GM19025 (cell line): ENCODE results near the gene SNX12.

Source experiments
- ATAC-seq: cut with Tn5 transposase; IDR thresholded peaks from one replicate; pipeline ENCODE4 v1.9.1; 2021; ENCODE audit warnings: mild to moderate bottlenecking, low read depth, moderate library complexity; ENCODE audit not compliant: unreplicated experiment

SNX12 gene

GRCh38 chrX:71068044-71068918 lies at the start of gene SNX12:
SNX12 (minus strand) TSS chrX:71068334; CDS start chrX:71068306, 28 bp downstream.
- peak; percentile 96 for ATAC-seq

DNA sequence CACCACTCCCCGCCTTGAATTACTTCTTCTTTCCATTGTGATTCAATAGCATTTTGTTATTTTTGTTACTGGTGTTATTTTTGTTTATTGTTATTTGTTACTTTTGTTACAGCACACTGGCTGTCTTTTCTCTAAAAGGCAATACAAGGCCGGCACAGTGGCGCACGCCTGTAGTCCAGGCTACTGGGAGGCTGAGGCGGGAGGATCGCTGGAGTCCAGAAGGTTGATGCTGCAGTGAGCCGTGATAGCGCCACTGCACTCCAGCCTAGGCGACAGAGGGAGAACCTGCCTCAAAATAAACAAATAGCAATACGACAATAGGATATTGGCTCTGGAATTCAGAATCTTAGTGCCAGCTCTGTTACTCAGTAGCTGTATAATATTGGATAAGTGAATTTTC lies 49.2 kb upstream of the SNX12 start:
- ATAC-seq, result no peak

- peak; percentile 27 for ATAC-seq
These were observed 43.8 kb upstream of the SNX12 start for GRCh38 chrX:71111921-71112431.

- ATAC-seq, result peak; percentile 83
These were observed 43.2 kb upstream of the SNX12 start, which contains the start of gene IL2RG for GRCh38 chrX:71111141-71111843. IL2RG (minus strand) TSS chrX:71111577; CDS start chrX:71111539, 38 bp downstream.

- no peak for ATAC-seq
These were observed 40.9 kb upstream of the SNX12 start for GRCh38 chrX:71109051-71109450.

- ATAC-seq, result no peak
These were observed 39.7 kb upstream of the SNX12 start for GRCh38 chrX:71107762-71108360.

- no peak for ATAC-seq
These were observed 39.1 kb upstream of the SNX12 start for GRCh38 chrX:71107245-71107644.

DNA sequence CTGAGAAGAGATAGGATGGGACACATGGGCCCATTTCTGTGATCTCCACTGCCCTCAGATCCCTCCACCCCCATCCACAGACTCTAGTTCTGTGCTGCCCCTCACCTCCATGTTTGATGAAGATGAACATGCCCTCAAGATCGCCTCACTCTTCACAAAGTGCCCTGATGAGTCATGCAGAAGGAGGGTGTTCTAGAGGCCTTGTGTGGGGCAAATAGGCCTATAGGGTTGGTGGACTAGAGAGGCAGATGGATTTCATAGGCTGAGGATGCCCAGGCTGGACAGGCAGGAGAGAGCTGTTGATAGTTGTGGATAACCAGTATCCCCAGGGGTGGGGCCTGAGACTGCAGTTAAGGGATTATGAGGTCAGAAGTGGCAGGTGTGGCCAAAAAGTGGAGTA lies 38.3 kb upstream of the SNX12 start, which contains the start of gene CXorf65:
TSS of gene CXorf65 (minus strand) at position 314 of the 400 bp plus-strand sequence. CDS start at position 130, 184 bp downstream.
- no peak for ATAC-seq

DNA sequence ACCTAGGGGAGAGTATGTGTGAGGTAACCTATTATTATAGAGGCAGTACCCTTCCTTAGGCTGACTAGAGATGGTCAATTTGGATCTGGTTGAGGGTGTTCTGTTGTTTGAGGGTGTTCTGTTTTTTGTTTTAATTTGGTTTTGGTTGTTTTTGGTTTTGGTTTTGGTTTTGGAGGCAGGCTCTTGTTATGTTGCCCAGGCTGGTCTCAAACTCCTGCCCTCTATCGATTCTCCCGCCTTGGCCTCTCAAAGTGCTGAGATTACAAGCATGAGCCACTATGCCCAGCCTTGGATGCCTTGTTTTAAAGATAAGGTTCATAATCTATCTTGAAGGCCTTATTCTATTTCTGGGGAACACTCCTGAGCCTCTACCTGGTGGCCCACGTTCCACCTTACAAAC lies 37.5 kb upstream of the SNX12 start:
- no peak for ATAC-seq

- peak; percentile 66 for ATAC-seq
These were observed 35.2 kb upstream of the SNX12 start for GRCh38 chrX:71103110-71103983.

GRCh38 chrX:71102292-71102691 lies 34.2 kb upstream of the SNX12 start:
- ATAC-seq, result no peak

DNA sequence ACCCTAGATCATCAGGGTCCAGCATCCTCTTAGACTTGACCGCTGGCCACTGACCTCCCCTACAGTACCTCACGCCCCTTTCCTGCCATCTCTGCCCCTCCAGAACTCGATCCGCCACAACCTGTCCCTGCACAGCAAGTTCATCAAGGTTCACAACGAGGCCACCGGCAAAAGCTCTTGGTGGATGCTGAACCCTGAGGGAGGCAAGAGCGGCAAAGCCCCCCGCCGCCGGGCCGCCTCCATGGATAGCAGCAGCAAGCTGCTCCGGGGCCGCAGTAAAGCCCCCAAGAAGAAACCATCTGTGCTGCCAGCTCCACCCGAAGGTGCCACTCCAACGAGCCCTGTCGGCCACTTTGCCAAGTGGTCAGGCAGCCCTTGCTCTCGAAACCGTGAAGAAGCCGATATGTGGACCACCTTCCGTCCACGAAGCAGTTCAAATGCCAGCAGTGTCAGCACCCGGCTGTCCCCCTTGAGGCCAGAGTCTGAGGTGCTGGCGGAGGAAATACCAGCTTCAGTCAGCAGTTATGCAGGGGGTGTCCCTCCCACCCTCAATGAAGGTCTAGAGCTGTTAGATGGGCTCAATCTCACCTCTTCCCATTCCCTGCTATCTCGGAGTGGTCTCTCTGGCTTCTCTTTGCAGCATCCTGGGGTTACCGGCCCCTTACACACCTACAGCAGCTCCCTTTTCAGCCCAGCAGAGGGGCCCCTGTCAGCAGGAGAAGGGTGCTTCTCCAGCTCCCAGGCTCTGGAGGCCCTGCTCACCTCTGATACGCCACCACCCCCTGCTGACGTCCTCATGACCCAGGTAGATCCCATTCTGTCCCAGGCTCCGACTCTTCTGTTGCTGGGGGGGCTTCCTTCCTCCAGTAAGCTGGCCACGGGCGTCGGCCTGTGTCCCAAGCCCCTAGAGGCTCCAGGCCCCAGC lies 32.7 kb upstream of the SNX12 start:
- ATAC-seq, result no peak

DNA sequence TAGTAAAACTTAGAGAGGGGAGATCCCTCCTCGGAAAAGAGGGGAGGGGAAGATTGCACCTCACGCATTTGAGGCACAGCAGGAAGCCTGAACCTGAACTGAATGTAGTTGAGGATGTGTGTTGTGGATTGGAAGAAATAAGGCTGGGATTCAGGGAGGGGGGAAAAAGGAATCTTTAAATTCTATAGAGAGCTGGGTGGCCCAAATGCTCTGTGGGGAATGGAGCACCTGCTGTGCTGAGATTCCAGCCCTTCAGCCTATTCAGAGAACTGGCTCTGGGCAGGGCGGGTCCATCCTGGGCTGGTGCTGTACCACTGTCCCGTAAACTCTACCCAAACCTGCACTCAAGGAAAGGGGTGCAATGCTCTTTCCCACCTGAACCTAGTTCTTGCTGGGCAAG lies 31.6 kb upstream of the SNX12 start:
- no peak for ATAC-seq

DNA sequence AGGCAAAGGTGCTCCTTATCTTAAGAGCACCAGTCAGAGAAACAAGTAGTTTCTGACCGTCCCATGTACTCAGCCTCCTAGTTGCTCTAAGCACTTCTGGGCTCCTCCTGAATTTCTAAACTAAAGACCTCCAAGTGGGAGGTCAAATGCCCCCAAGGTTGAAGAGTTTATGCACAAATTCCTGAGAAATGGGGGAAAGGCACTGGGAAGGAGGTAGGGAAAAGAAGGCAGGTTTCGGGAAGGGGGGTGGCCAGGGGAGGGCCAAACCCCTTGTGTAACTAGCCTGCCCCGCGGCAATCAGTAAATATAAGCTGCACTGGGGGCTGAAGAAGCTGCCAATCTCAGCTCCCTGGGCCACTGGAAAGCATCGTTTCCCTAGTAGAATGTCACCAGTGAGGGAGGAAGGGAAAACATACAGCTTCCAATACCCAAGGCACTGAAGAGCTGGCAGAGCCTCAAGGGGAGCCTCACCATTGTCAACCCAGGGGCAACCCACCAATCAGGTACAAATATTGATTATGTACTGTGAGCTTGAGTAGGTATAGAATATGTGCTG lies 30.9 kb upstream of the SNX12 start:
- ATAC-seq, result no peak

DNA sequence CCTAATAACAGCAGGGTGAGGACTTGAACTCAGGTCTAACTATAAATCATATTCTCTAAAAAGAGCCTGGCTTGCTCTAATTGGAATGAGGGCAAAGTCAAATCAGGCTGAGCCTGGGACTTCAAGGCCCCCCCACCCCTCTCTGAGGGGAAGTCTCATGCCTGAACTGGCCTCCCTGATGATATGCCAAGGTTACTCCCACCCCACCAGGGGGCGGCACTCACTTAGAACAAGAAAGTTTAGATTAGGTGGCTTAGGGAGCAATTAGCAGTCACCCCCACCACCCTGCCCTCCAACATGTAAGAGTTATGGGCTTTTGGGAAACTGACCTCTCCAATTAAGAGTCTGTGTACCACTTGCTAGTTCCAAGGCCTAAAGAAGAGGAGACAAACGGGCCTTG lies 30.2 kb upstream of the SNX12 start:
- no peak for ATAC-seq

GRCh38 chrX:71096760-71097032 lies 28.6 kb upstream of the SNX12 start:
- ATAC-seq, result no peak

- peak; percentile 14 for ATAC-seq
These were observed 28.0 kb upstream of the SNX12 start for GRCh38 chrX:71095981-71096759.

- peak; percentile 91 for ATAC-seq
These were observed 27.4 kb upstream of the SNX12 start, which contains the start of gene FOXO4 for GRCh38 chrX:71095555-71095980. FOXO4 (plus strand) TSS chrX:71095851; CDS start chrX:71096529, 678 bp downstream.
